ENCODE results near the gene CUL2. TPM values are rescaled to one million over a fixed set of nuclear protein-coding genes. Genes with fewer than 3 reads are reported as not detected.

CUL2 gene
- total and polyA plus RNA-seq, 10 of the 15 experiments (the other 5 are each of a cell fraction or from before 2014, with no cell fraction given), result 11.9 to 56.5 (median 33.2) TPM

GRCh38 chr10:35092851-35093250 lies 2.7 kb upstream of the CUL2 start (continued):
- TF ChIP-seq, protein P1, sequence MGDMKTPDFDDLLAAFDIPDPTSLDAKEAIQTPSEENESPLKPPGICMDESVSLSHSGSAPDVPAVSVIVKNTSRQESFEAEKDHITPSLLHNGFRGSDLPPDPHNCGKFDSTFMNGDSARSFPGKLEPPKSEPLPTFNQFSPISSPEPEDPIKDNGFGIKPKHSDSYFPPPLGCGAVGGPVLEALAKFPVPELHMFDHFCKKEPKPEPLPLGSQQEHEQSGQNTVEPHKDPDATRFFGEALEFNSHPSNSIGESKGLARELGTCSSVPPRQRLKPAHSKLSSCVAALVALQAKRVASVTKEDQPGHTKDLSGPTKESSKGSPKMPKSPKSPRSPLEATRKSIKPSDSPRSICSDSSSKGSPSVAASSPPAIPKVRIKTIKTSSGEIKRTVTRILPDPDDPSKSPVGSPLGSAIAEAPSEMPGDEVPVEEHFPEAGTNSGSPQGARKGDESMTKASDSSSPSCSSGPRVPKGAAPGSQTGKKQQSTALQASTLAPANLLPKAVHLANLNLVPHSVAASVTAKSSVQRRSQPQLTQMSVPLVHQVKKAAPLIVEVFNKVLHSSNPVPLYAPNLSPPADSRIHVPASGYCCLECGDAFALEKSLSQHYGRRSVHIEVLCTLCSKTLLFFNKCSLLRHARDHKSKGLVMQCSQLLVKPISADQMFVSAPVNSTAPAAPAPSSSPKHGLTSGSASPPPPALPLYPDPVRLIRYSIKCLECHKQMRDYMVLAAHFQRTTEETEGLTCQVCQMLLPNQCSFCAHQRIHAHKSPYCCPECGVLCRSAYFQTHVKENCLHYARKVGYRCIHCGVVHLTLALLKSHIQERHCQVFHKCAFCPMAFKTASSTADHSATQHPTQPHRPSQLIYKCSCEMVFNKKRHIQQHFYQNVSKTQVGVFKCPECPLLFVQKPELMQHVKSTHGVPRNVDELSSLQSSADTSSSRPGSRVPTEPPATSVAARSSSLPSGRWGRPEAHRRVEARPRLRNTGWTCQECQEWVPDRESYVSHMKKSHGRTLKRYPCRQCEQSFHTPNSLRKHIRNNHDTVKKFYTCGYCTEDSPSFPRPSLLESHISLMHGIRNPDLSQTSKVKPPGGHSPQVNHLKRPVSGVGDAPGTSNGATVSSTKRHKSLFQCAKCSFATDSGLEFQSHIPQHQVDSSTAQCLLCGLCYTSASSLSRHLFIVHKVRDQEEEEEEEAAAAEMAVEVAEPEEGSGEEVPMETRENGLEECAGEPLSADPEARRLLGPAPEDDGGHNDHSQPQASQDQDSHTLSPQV (IDR thresholded peaks at IDR 0.05), result no peak
- TF ChIP-seq IRF3 (IDR thresholded peaks at IDR 0.05) (no peak), SMAD5 (IDR thresholded peaks at IDR 0.05; ENCODE audit: low read depth) (no peak)

DNA sequence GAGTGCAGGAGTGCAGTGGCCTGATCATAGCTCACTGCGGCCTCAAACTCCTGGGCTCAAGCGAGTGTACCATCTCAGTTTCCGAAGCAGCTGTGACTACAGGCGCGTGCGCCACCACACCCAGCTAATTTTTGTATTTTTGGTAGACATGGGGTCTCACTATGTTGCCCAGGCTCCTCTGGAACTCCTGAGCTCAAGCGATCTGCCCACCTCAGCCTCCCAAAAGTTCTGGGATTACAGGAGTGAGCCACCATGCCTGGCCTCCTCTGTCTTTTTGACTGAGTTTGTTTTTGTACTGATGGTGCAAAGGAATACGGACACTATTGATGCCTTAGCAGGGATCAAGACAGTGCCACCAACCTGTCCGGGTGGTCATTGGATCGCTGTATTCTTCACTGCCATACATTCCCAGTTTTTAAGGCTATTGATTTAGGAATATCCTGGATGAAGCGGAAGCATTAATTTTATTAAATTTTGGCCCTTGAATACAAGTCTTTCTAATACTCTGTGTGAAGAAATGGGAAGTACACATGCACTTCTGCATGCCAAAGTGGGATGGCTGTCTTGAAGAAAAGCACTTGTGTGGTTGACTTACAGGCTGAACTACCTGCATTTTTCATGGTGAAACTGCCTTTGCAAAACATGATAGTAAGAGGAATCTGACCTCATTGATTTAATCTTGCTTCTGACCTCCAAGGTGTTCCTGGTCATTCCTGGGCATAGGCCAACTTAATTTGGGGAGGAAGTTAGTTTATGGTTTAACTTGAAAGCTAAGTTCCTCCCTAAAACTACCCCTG lies 2.1 kb upstream of the CUL2 start:
- 87% methylated on average over 11 of the region's 11 CpGs for WGBS (ENCODE audit: insufficient coverage, insufficient replicate concordance, low lambda C conversion rate, missing lambda C conversion rate)
- Histone ChIP-seq H4K20me1 (ENCODE audit: control insufficient read depth, insufficient read depth) (no peaks in the 10 kb centered on the region), H2AFZ (ENCODE audit: control insufficient read depth, low read depth, low read length) (no peak overlapping the region), H3K4me3 (no peak overlapping the region), H3K9ac (ENCODE audit: control insufficient read depth, insufficient read depth, low read length) (no peak overlapping the region), H3K36me3 (ENCODE audit: control insufficient read depth in 2 of 2, insufficient read depth in 2 of 2, low read length in 1 of 2) (no peaks in the 10 kb centered on the region), H3K4me1 (ENCODE audit: control insufficient read depth, insufficient read depth, low read length) (peaks cover 4% of the 10 kb centered on the region; the same call in 1 of the 2 replicates), H3K27ac (ENCODE audit: control insufficient read depth, insufficient read depth) (no peak overlapping the region), H3K27me3 (replicated peaks in 1 of 2; ENCODE audit: control insufficient read depth in 2 of 2, insufficient read depth in 2 of 2, low read length in 1 of 2) (no peaks in the 10 kb centered on the region), H3K4me2 (ENCODE audit: control insufficient read depth, insufficient read depth) (no peak overlapping the region), H3K9me3 (replicated peaks; ENCODE audit: control insufficient read depth, insufficient read depth, low read length) (no peaks in the 10 kb centered on the region; the same call in 1 of the 3 replicates), H3K79me2 (ENCODE audit: control insufficient read depth, insufficient read depth, low read length) (peaks cover 28% of the 10 kb centered on the region)
- ATAC-seq, result no peak
- no peak for FAIRE-seq
- CTCF ChIA-PET, result interaction anchor here (0.7 to 1.5 kb wide), 2 partner anchors 103 to 131 kb away, joined by 3 read pairs; no protein-coding TSS in a partner anchor
- RAD21 ChIA-PET (ENCODE audit: unreplicated experiment), result no interaction called here
- in situ Hi-C loops (cut with MboI), result no loop called here
- SMC1A ChIA-PET (ENCODE audit: uncharacterized antibody, unreplicated experiment), result no interaction called here
- TF ChIP-seq NFYB (IDR thresholded peaks at IDR 0.05; ENCODE audit: insufficient read depth, low read depth, low read length) (no peak), TBL1XR1 (IDR thresholded peaks at IDR 0.05; ENCODE audit: low read depth, low read length) (no peak), SREBF1 (IDR thresholded peaks at IDR 0.05; ENCODE audit: low read length) (no peak), RCOR1 (conservative IDR thresholded peaks at IDR 0.05; ENCODE audit: low read depth, low read length) (no peak)
- TF ChIP-seq, protein P2, sequence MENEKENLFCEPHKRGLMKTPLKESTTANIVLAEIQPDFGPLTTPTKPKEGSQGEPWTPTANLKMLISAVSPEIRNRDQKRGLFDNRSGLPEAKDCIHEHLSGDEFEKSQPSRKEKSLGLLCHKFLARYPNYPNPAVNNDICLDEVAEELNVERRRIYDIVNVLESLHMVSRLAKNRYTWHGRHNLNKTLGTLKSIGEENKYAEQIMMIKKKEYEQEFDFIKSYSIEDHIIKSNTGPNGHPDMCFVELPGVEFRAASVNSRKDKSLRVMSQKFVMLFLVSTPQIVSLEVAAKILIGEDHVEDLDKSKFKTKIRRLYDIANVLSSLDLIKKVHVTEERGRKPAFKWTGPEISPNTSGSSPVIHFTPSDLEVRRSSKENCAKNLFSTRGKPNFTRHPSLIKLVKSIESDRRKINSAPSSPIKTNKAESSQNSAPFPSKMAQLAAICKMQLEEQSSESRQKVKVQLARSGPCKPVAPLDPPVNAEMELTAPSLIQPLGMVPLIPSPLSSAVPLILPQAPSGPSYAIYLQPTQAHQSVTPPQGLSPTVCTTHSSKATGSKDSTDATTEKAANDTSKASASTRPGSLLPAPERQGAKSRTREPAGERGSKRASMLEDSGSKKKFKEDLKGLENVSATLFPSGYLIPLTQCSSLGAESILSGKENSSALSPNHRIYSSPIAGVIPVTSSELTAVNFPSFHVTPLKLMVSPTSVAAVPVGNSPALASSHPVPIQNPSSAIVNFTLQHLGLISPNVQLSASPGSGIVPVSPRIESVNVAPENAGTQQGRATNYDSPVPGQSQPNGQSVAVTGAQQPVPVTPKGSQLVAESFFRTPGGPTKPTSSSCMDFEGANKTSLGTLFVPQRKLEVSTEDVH (IDR thresholded peaks at IDR 0.05; ENCODE audit: low read depth, partially characterized antibody), result no peak
- TF ChIP-seq, protein P3, sequence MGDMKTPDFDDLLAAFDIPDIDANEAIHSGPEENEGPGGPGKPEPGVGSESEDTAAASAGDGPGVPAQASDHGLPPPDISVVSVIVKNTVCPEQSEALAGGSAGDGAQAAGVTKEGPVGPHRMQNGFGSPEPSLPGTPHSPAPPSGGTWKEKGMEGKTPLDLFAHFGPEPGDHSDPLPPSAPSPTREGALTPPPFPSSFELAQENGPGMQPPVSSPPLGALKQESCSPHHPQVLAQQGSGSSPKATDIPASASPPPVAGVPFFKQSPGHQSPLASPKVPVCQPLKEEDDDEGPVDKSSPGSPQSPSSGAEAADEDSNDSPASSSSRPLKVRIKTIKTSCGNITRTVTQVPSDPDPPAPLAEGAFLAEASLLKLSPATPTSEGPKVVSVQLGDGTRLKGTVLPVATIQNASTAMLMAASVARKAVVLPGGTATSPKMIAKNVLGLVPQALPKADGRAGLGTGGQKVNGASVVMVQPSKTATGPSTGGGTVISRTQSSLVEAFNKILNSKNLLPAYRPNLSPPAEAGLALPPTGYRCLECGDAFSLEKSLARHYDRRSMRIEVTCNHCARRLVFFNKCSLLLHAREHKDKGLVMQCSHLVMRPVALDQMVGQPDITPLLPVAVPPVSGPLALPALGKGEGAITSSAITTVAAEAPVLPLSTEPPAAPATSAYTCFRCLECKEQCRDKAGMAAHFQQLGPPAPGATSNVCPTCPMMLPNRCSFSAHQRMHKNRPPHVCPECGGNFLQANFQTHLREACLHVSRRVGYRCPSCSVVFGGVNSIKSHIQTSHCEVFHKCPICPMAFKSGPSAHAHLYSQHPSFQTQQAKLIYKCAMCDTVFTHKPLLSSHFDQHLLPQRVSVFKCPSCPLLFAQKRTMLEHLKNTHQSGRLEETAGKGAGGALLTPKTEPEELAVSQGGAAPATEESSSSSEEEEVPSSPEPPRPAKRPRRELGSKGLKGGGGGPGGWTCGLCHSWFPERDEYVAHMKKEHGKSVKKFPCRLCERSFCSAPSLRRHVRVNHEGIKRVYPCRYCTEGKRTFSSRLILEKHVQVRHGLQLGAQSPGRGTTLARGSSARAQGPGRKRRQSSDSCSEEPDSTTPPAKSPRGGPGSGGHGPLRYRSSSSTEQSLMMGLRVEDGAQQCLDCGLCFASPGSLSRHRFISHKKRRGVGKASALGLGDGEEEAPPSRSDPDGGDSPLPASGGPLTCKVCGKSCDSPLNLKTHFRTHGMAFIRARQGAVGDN (IDR thresholded peaks at IDR 0.05), result no peak
- intact Hi-C loops (cut with micrococcal nuclease; ENCODE audit: unreplicated experiment), result no loop called here
- POLR2A ChIA-PET, result no interaction called here
- BruUV-seq (replicated peaks), result no TSS peak
- no peak for DNase-seq (ENCODE audit: low read depth, low spot score)

All from GM12878 (cell line).